ENCODE data around the gene MSH5.

GRCh38 chr6:31769684-31770371, 30.0 kb downstream of the MSH5 start:
- TF ChIP-seq CTCF (conservative IDR thresholded peaks at IDR 0.05; ENCODE audit: low read depth, low read length): peak; percentile 92
- no peak for TF ChIP-seq EZH2 (IDR thresholded peaks at IDR 0.05; ENCODE audit: low read length, unreplicated experiment)
- no peak for TF ChIP-seq EZH2phosphoT487 (IDR thresholded peaks at IDR 0.05; ENCODE audit: borderline replicate concordance, low read length)
